K562 (cell line): ENCODE data around the gene MUSK. TPM values are rescaled to one million over a fixed set of nuclear protein-coding genes. Genes with fewer than 3 reads are reported as not detected.

ENCODE experiments used
- CHCHD3 ChIP-seq: fragments of 250-450 bp; sonication (Bioruptor Pico); IDR thresholded peaks from 2 replicates; pipeline ENCODE4 v2.1.2; 2022; ENCODE audit warnings: mild to moderate bottlenecking
- HIVEP1 ChIP-seq: fragments of 250-450 bp; sonication (Bioruptor Pico); IDR thresholded peaks from 2 replicates; pipeline ENCODE4 v1.4.0; 2020; ENCODE audit warnings: mild to moderate bottlenecking
- ID3 ChIP-seq, 2 experiments: fragments of 250-450 bp in 1 of 2; fragments of 450-650 bp in 1 of 2; sonication (Bioruptor Pico) in 1 of 2; IDR thresholded peaks; 2 replicates each; pipeline versions ENCODE4 v1.6.1 to v1.8.0; 2016 to 2021; ENCODE audit warnings: mild to moderate bottlenecking in 2 of 2, moderate library complexity in 2 of 2, missing compliant biosample characterization in 1 of 2, missing genetic modification characterization in 1 of 2
- RHOXF2B ChIP-seq: fragments of 250-450 bp; sonication (Bioruptor Pico); conservative IDR thresholded peaks from 2 replicates; pipeline ENCODE4 v1.5.1; 2021
- THRAP3 ChIP-seq: fragments of 450-650 bp; IDR thresholded peaks from 2 replicates; pipeline ENCODE4 v1.6.1; 2016; ENCODE audit warnings: mild to moderate bottlenecking, inconsistent platforms, borderline replicate concordance
- ZNF274 ChIP-seq: IDR thresholded peaks from 2 replicates; pipeline ENCODE4 v1.6.1; 2011; ENCODE audit warnings: low read depth, mild to moderate bottlenecking, low read length, moderate library complexity, borderline replicate concordance
- ZNF318 ChIP-seq, 2 experiments: fragments of 450-650 bp; IDR thresholded peaks; 2 replicates each; pipeline ENCODE4 v1.6.1; 2016; ENCODE audit warnings: mild to moderate bottlenecking in 2 of 2, borderline replicate concordance in 1 of 2, low read depth in 1 of 2, moderate library complexity in 1 of 2
- ZSCAN29 ChIP-seq: fragments of 450-650 bp; IDR thresholded peaks from 2 replicates; pipeline ENCODE4 v1.6.1; 2017
- polyA plus RNA-seq, 8 experiments: library from polyadenylated mRNA; depleted of rRNA in 4 of 8; stranded (reverse) in 5 of 8; unstranded in 3 of 8; fragments of >200 nt; fragmentation: Nextera tagmentation in 2 of 8; fragmentation: Illumina TruSeq in 1 of 8; extraction: Ambion mirVana in 2 of 8; extraction: Trizol in 1 of 8; gene quantifications; 2 replicates each; pipeline versions ENCODE4 v1.2.1 to v1.2.3, GENCODE V29; 2011 to 2014; ENCODE audit warnings: inconsistent platforms in 1 of 8, missing spikeins in 1 of 8
- total RNA-seq, 7 experiments: library from RNA; depleted of rRNA in 6 of 7; stranded (reverse); fragments of >200 nt in 6 of 7; fragmentation: Illumina TruSeq in 2 of 7; extraction: Trizol in 2 of 7; gene quantifications; 2 replicates each; pipeline versions ENCODE4 v1.2.1 to v1.2.3, GENCODE V29; 2011 to 2021; ENCODE audit warnings: low replicate concordance in 1 of 7

Gene MUSK
- total and polyA plus RNA-seq, 9 of the 15 experiments (the other 6 are each of a cell fraction or from before 2014, with no cell fraction given): not detected

GRCh38 chr9:110659891-110660541 is 8.6 kb upstream of the MUSK start (continued):
- TF ChIP-seq ZNF318 (IDR thresholded peaks at IDR 0.05; ENCODE audit: borderline replicate concordance in 1 of 2, low read depth in 1 of 2): no peak
- no peak for TF ChIP-seq HIVEP1 (CRISPR knock-in tag)
- no peak for TF ChIP-seq ZSCAN29
- TF ChIP-seq RHOXF2B (CRISPR knock-in tag): no peak
- no peak for TF ChIP-seq CHCHD3
- no peak for TF ChIP-seq THRAP3
- no peak for TF ChIP-seq ID3 (CRISPR knock-in tag; IDR thresholded peaks at IDR 0.05)
- no peak for TF ChIP-seq ID3 (tag; IDR thresholded peaks at IDR 0.05)
- no peak for TF ChIP-seq ZNF274
